Peyer's patch (tissue), 4 donors: Measurements from ENCODE around the gene YLPM1.

Experiments
- CTCF ChIP-seq, 6 experiments: fragments of 450-650 bp in 4 of 6; fragments of 200-600 bp in 2 of 6; sonication (generic) in 1 of 6; IDR thresholded peaks; one replicate each; pipeline ENCODE4 v1.5.1; 2017 to 2019; ENCODE audit warnings: antibody characterized with exemption in 6 of 6, mild to moderate bottlenecking in 3 of 6, moderate library complexity in 1 of 6
- POLR2A ChIP-seq, 2 donors: fragments of 450-650 bp; IDR thresholded peaks; one replicate each; pipeline ENCODE4 v1.5.1; 2017; ENCODE audit warnings: antibody characterized with exemption in 2 of 2, mild to moderate bottlenecking in 2 of 2, moderate library complexity in 2 of 2

GRCh38 chr14:74723134-74723533 lies 40.0 kb upstream of the YLPM1 start:
- TF ChIP-seq CTCF (IDR thresholded peaks at IDR 0.05) (no peak), POLR2A (IDR thresholded peaks at IDR 0.05) (no peak)
